ENCODE results near the gene GRIK1. TPM values are rescaled to one million over a fixed set of nuclear protein-coding genes. Genes with fewer than 3 reads are reported as not detected.

Gene GRIK1
- total RNA-seq, 1 experiment from 2014 or later = not detected

DNA sequence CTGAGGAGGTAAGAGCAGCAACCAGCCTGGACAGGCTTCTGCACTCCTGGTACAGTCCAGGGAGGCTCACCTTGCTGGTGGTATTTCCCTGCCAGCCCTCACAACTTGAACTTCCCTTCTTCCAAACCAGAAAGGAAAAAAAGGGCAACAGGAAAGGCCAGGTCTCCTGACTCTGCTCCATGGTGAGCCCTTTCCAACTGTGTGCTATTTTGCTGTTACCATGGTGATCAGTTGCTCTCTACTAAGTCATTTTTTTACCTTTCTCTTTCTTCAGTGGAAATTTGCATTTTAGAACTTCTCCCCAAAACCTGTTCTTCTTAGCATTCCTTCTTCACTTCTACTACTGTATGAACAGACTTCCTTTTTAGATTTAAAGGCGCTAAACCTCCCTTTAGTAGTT, 164.3 kb downstream of the GRIK1 start:
- Histone ChIP-seq H3K79me2 (ENCODE audit: low read depth) (no peaks in the 10 kb centered on the region), H3K4me2 (no peak overlapping the region), H3K4me1 (replicated peaks; ENCODE audit: insufficient read depth) (no peaks in the 10 kb centered on the region), H3K9me2 (ENCODE audit: insufficient read depth) (no peaks in the 10 kb centered on the region), H2AFZ (no peak overlapping the region), H3K4me3 (no peak overlapping the region), H3K27me3 (ENCODE audit: insufficient read depth, low read depth) (no peaks in the 10 kb centered on the region), H4K20me1 (ENCODE audit: insufficient read depth) (no peaks in the 10 kb centered on the region), H3K36me3 (ENCODE audit: low read depth) (no peaks in the 10 kb centered on the region), H3K9me3 (ENCODE audit: insufficient read depth, low read depth) (no peaks in the 10 kb centered on the region), H3F3A (ENCODE audit: insufficient read depth, low read depth) (no peaks in the 10 kb centered on the region), H3K27ac (no peak overlapping the region)
- no TSS peak for BruUV-seq (replicated peaks)
- TF ChIP-seq, protein P1, sequence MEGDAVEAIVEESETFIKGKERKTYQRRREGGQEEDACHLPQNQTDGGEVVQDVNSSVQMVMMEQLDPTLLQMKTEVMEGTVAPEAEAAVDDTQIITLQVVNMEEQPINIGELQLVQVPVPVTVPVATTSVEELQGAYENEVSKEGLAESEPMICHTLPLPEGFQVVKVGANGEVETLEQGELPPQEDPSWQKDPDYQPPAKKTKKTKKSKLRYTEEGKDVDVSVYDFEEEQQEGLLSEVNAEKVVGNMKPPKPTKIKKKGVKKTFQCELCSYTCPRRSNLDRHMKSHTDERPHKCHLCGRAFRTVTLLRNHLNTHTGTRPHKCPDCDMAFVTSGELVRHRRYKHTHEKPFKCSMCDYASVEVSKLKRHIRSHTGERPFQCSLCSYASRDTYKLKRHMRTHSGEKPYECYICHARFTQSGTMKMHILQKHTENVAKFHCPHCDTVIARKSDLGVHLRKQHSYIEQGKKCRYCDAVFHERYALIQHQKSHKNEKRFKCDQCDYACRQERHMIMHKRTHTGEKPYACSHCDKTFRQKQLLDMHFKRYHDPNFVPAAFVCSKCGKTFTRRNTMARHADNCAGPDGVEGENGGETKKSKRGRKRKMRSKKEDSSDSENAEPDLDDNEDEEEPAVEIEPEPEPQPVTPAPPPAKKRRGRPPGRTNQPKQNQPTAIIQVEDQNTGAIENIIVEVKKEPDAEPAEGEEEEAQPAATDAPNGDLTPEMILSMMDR (conservative IDR thresholded peaks at IDR 0.05) = no peak
- TF ChIP-seq EZH2 (IDR thresholded peaks at IDR 0.05; ENCODE audit: low read depth) = no peak
- POLR2A ChIA-PET (ENCODE audit: unreplicated experiment) = no interaction called here
- intact Hi-C loops (cut with micrococcal nuclease; ENCODE audit: unreplicated experiment) = no loop called here
- DNase-seq = no peak
- CTCF ChIA-PET = no interaction called here

DNA sequence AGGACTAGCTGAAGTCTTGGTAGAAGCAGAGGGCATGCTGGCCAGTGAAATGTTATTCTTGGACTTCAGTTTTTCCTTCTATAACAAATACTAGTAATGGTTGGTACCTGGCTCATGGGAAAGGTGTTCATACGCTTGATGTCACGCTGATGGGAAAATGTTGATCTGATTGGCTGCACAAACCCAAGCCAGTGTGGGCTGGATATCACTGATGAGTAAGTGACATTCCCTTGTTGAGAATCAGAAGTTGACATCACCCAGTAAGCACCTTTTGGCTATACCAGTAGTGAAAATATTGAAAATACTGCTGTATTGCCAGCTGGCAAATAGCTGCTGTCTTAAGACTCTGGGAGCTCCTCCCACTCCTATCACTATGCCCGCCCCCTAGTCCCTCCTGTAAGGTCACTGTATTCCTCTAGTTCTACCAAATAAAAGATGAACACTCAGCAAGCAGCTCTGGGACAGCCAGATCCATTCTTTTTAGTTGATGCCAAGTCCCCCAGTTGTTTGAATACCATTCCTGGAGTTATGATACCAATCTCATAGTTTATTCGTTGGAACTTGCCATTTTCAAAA, 168.2 kb downstream of the GRIK1 start:
- TF ChIP-seq, protein P1 (conservative IDR thresholded peaks at IDR 0.05) = no peak
- no peaks in the 10 kb centered on the region for H3K9me2 ChIP-seq (ENCODE audit: insufficient read depth)
- intact Hi-C loops (cut with micrococcal nuclease; ENCODE audit: unreplicated experiment) = no loop called here
- H3K79me2 ChIP-seq (ENCODE audit: low read depth) = no peaks in the 10 kb centered on the region
- no peak overlapping the region for H3K27ac ChIP-seq
- DNase-seq = no peak
- CTCF ChIA-PET = no interaction called here
- no peaks in the 10 kb centered on the region for H3F3A ChIP-seq (ENCODE audit: insufficient read depth, low read depth)
- POLR2A ChIA-PET (ENCODE audit: unreplicated experiment) = no interaction called here
- no peak overlapping the region for H3K4me2 ChIP-seq
- no peaks in the 10 kb centered on the region for H3K27me3 ChIP-seq (ENCODE audit: insufficient read depth, low read depth)
- no peaks in the 10 kb centered on the region for H3K4me1 ChIP-seq (replicated peaks; ENCODE audit: insufficient read depth)
- no peaks in the 10 kb centered on the region for H4K20me1 ChIP-seq (ENCODE audit: insufficient read depth)
- no peaks in the 10 kb centered on the region for H3K9me3 ChIP-seq (ENCODE audit: insufficient read depth, low read depth)
- BruUV-seq (replicated peaks) = no TSS peak
- no peak overlapping the region for H3K4me3 ChIP-seq
- no peaks in the 10 kb centered on the region for H3K36me3 ChIP-seq (ENCODE audit: low read depth)
- H2AFZ ChIP-seq = no peak overlapping the region

DNA sequence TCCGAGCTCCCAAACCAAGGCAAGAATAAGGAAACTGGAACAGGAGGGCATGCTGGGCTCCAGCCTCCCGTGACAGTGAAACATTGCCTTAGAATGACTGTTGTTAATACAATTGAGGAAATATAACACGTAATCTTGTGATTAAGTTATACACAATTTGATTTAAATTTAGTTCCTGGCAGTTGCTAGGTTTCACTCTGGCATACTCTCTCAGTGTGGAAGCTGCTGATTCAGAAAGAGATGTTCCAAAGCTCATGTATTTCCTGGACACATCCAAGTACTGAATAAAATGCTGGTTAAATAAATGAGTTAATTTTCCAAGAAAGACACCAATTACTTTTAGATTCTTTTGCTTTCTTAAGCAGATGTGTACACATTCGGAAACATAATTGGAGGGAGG, 176.1 kb downstream of the GRIK1 start:
- Histone ChIP-seq H3K79me2 (ENCODE audit: low read depth) (no peaks in the 10 kb centered on the region), H3K4me3 (no peak overlapping the region), H3F3A (ENCODE audit: insufficient read depth, low read depth) (no peaks in the 10 kb centered on the region), H3K36me3 (ENCODE audit: low read depth) (no peaks in the 10 kb centered on the region), H3K4me2 (no peak overlapping the region), H2AFZ (no peak overlapping the region), H3K9me2 (ENCODE audit: insufficient read depth) (no peaks in the 10 kb centered on the region), H4K20me1 (ENCODE audit: insufficient read depth) (no peaks in the 10 kb centered on the region), H3K9me3 (ENCODE audit: insufficient read depth, low read depth) (no peaks in the 10 kb centered on the region), H3K4me1 (replicated peaks; ENCODE audit: insufficient read depth) (no peaks in the 10 kb centered on the region), H3K27me3 (ENCODE audit: insufficient read depth, low read depth) (no peaks in the 10 kb centered on the region), H3K27ac (no peak overlapping the region)
- TF ChIP-seq EZH2 (IDR thresholded peaks at IDR 0.05; ENCODE audit: low read depth) = no peak
- TF ChIP-seq, protein P1 (conservative IDR thresholded peaks at IDR 0.05) = no peak
- ChIA-PET POLR2A (ENCODE audit: unreplicated experiment) (no interaction called here), CTCF (no interaction called here)
- intact Hi-C loops (cut with micrococcal nuclease; ENCODE audit: unreplicated experiment) = no loop called here
- no TSS peak for BruUV-seq (replicated peaks)
- no peak for DNase-seq

Data from PC-9 (cell line).